HG03196 (cell line): ENCODE results near the gene KEL.

Experiments
- ATAC-seq: cut with Tn5 transposase; IDR thresholded peaks from one replicate; pipeline ENCODE4 v1.9.1; 2021; ENCODE audit not compliant: unreplicated experiment

Gene KEL

GRCh38 chr7:142901426-142902259 is 60.5 kb downstream of the KEL start:
- ATAC-seq, result no peak

- ATAC-seq, result no peak
Measured at GRCh38 chr7:142899661-142900060, 62.5 kb downstream of the KEL start.

- ATAC-seq, result no peak
Measured at GRCh38 chr7:142898377-142899170, 63.6 kb downstream of the KEL start.

DNA sequence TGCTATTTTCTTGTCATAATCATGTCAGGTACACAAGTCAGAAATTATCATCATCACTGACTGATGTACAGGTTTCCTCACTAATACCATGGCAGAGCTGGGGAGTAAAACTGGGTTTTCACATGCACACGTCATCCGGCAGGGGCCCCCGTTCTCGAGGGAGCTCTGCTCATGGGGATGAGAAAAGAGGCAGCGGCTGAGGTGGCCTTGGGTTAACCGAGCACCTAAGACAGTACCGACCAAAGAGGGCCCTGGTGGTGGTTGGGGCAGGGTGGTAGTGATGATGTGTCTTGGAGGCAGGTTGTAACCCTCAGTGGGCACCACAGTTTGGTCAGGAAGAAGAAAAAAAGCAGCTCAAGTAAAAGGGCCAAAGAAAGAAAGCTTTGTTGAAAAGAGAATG is 64.5 kb downstream of the KEL start:
- no peak for ATAC-seq

- no peak for ATAC-seq
Measured at GRCh38 chr7:142896741-142897379, 65.3 kb downstream of the KEL start.

DNA sequence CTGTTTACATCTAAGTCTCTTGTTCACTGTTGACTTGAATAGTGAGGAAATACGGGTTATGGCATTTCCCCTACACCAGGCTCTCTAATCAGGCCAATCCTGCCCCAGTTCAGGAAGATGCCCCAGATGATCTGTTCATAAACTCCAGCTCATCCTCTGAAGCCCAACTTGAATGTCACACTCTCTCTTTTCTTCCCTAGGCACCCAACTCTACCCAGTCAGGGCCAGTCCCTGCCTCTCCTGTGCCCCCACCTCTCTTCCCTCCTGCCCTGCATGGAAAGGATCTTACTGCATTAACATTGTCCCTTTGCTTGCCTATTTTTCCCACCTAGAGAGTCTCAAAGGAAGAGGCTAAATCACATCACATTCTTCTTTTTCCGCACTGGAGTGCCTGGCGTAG is 66.0 kb downstream of the KEL start:
- no peak for ATAC-seq

DNA sequence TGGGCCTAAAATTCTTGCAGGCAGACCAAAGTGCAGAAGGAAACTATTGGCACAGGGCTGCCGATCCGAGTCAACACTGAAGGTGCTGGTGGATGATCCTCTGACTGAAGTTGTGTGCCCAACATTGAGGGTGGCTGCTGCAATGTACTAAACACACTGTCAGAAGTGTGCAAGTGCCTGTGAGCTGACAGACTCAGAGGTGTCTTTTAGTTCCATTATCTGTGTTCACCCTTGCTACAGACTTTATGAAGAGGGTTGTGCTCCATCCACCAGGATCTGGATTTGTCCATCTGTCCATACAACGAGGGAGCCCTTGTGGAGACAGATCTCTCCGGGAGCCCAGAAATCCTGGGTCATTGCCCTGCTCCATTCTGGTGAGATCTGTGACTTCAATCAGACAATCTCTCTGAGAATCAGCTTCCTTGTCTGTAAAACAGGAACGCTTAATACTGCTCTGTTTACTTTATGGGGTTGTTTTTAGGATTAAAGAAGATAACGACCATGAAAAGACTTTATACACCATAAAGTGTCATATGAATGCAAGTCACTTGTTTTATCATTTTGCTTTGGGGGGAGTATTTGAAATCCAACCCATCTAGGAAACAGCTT is 67.1 kb downstream of the KEL start:
- ATAC-seq, result no peak

- no peak for ATAC-seq
Measured at GRCh38 chr7:142894112-142894984, 67.8 kb downstream of the KEL start.

DNA sequence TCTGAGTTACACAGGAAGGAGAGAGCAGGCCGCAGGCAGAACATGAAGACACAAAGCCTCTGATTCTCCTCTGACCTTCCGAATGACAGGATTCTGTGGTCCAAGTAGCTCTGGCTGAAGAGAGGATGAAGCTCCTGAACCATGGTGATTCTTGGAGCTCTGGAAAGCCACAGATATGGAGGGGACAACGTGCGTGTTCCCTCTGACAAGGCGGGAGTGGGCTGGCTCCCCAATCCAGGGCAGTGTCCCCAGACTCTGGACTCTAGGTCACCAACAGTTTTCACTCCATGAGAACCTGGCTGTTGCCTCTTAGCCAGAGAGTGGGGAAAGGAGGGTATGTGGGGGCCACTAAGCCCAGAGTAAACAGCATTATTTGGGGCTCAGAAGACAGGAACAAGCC is 69.2 kb downstream of the KEL start:
- no peak for ATAC-seq

GRCh38 chr7:142891490-142892082 is 70.6 kb downstream of the KEL start:
- ATAC-seq, result no peak
